IMR-90 (cell line): Measurements from ENCODE around the gene FABP7. TPM values are rescaled to one million over a fixed set of nuclear protein-coding genes. Genes with fewer than 3 reads are reported as not detected.

Experiments
- ATAC-seq: fragments of 200-7000 bp; cut with Tn5 transposase; 2 replicates; pipeline ENCODE4 v1.9.1; 2020; ENCODE audit warnings: low read depth, mild to moderate bottlenecking, moderate library complexity
- BruUV-seq: library from RNA; stranded (reverse); fragments of 400-500 nt; replicated peaks from 2 replicates; lab custom pipeline; 2021; lab: Mats Ljungman, UMichigan
- CTCF ChIA-PET: fragments of 300-600 bp; formaldehyde crosslinking; extraction: SDS; loops from one replicate; lab custom pipeline; 2021; ENCODE audit warnings: antibody characterized with exemption; lab: Yijun Ruan, JAX
- POLR2A ChIA-PET: fragments of 300-600 bp; sonication (Branson Sonifier 250); formaldehyde crosslinking; loops from one replicate; lab custom pipeline; 2022; ENCODE audit warnings: antibody characterized with exemption; ENCODE audit not compliant: unreplicated experiment; lab: Charles Lee
- DNase-seq: peaks from one replicate; pipeline ENCODE4 v3.0.0; 2013
- H2AFZ ChIP-seq: replicated peaks from 2 replicates; pipeline ENCODE3; 2013; ENCODE audit warnings: low read length, mild to moderate bottlenecking; ENCODE audit not compliant: poor library complexity
- H2AK5ac ChIP-seq: 2 replicates; pipeline ENCODE4 v1.6.1; 2013; ENCODE audit warnings: low read depth, low read length, inconsistent platforms
- H2AK9ac ChIP-seq: replicated peaks from 2 replicates; pipeline ENCODE3; 2013; ENCODE audit warnings: mild to moderate bottlenecking, low read depth, low read length, moderate library complexity; ENCODE audit not compliant: poor library complexity
- H2BK120ac ChIP-seq: 2 replicates; pipeline ENCODE4 v1.6.1; 2013; ENCODE audit warnings: low read depth, low read length, inconsistent platforms
- H2BK15ac ChIP-seq: 3 replicates; pipeline ENCODE4 v1.6.1; 2013; ENCODE audit warnings: low read depth, low read length, inconsistent platforms
- H2BK20ac ChIP-seq: 2 replicates; pipeline ENCODE4 v1.6.1; 2013; ENCODE audit warnings: low read depth, mild to moderate bottlenecking, inconsistent platforms, low read length, moderate library complexity
- H2BK5ac ChIP-seq: 2 replicates; pipeline ENCODE4 v1.6.1; 2013; ENCODE audit warnings: mild to moderate bottlenecking, low read depth, low read length, inconsistent platforms; ENCODE audit not compliant: poor library complexity, severe bottlenecking
- H3K14ac ChIP-seq: replicated peaks from 2 replicates; pipeline ENCODE4 v1.6.1; 2013; ENCODE audit warnings: low read depth, low read length, inconsistent platforms
- H3K18ac ChIP-seq: 2 replicates; pipeline ENCODE4 v1.6.1; 2013; ENCODE audit warnings: low read depth, low read length, control low read depth
- H3K23ac ChIP-seq: 2 replicates; pipeline ENCODE4 v1.6.1; 2013; ENCODE audit warnings: low read depth, low read length, inconsistent platforms
- H3K27ac ChIP-seq: 2 replicates; pipeline ENCODE4 v1.5.1; 2013; ENCODE audit warnings: mild to moderate bottlenecking, control low read depth, low read length; ENCODE audit not compliant: insufficient read depth
- H3K27me3 ChIP-seq: 2 replicates; pipeline ENCODE4 v1.6.1; 2013; ENCODE audit warnings: low read length; ENCODE audit not compliant: control insufficient read depth, insufficient read depth
- H3K36me3 ChIP-seq: 2 replicates; pipeline ENCODE4 v1.6.1; 2013; ENCODE audit warnings: low read length, mixed read lengths; ENCODE audit not compliant: control insufficient read depth, insufficient read depth
- H3K4ac ChIP-seq: 2 replicates; pipeline ENCODE4 v1.6.1; 2013; ENCODE audit warnings: low read depth, low read length, inconsistent platforms
- H3K4me1 ChIP-seq: 2 replicates; pipeline ENCODE4 v1.6.1; 2013; ENCODE audit warnings: low read length, mixed read lengths; ENCODE audit not compliant: control insufficient read depth, insufficient read depth
- H3K4me2 ChIP-seq: 2 replicates; pipeline ENCODE4 v1.6.1; 2013; ENCODE audit warnings: low read depth, mild to moderate bottlenecking, control low read depth, low read length, moderate library complexity
- H3K4me3 ChIP-seq: 2 replicates; pipeline ENCODE4 v1.5.1; 2013; ENCODE audit warnings: low read depth, mild to moderate bottlenecking, control low read depth, low read length, moderate library complexity; ENCODE audit not compliant: insufficient read depth
- H3K56ac ChIP-seq: 2 replicates; pipeline ENCODE4 v1.6.1; 2013; ENCODE audit warnings: low read length, inconsistent platforms; ENCODE audit not compliant: insufficient read depth; ENCODE audit errors: extremely low read depth
- H3K79me1 ChIP-seq, 2 experiments: 2 replicates each; pipeline ENCODE4 v1.6.1; 2013; ENCODE audit warnings: low read length in 2 of 2, inconsistent platforms in 1 of 2, low read depth in 1 of 2
- H3K9ac ChIP-seq: 2 replicates; pipeline ENCODE4 v1.6.1; 2013; ENCODE audit warnings: low read depth, low read length, control low read depth
- H3K9me1 ChIP-seq: 2 replicates; pipeline ENCODE4 v1.6.1; 2013; ENCODE audit warnings: low read length, inconsistent platforms; ENCODE audit not compliant: insufficient read depth
- H3K9me3 ChIP-seq: 2 replicates; pipeline ENCODE4 v1.6.1; 2013; ENCODE audit warnings: low read length; ENCODE audit not compliant: control insufficient read depth, insufficient read depth
- H4K20me1 ChIP-seq: 2 replicates; pipeline ENCODE4 v1.6.1; 2013; ENCODE audit warnings: low read length, inconsistent platforms; ENCODE audit not compliant: insufficient read depth
- H4K5ac ChIP-seq: 2 replicates; pipeline ENCODE4 v1.6.1; 2013; ENCODE audit warnings: mild to moderate bottlenecking, low read depth, low read length, control low read depth
- H4K8ac ChIP-seq, 2 experiments: 2 replicates each; pipeline ENCODE4 v1.6.1; 2013; ENCODE audit warnings: low read depth in 2 of 2, low read length in 2 of 2, control low read depth in 1 of 2, inconsistent platforms in 1 of 2
- H4K91ac ChIP-seq: 2 replicates; pipeline ENCODE4 v1.6.1; 2013; ENCODE audit warnings: low read depth, low read length, inconsistent platforms; ENCODE audit not compliant: insufficient read depth
- NFE2L2 ChIP-seq: fragments of 150-350 bp; IDR thresholded peaks from 2 replicates; pipeline ENCODE4 v1.6.1; 2016; ENCODE audit warnings: low read depth, mild to moderate bottlenecking, low read length
- POLR2A ChIP-seq: IDR thresholded peaks from 2 replicates; pipeline ENCODE4 v1.6.1; 2012; ENCODE audit warnings: mild to moderate bottlenecking, low read depth, low read length
- SMC3 ChIP-seq: fragments of 150-350 bp; IDR thresholded peaks from 2 replicates; pipeline ENCODE4 v1.6.1; 2016; ENCODE audit warnings: low read depth, mild to moderate bottlenecking, antibody characterized with exemption, low read length, moderate library complexity
- WGBS, 2 experiments: methylation state at CpG; one replicate each; pipeline versions ENCODE4 v1.1.5 to v1.1.7; 2013; ENCODE audit warnings: missing lambda C conversion rate in 2 of 2; ENCODE audit not compliant: insufficient read length in 1 of 2; ENCODE audit errors: extremely low coverage in 2 of 2; 5-methylcytosine and 5-hydroxymethylcytosine counted together
- dilution Hi-C: fragments of 300-500 bp; cut with HindIII; formaldehyde crosslinking; loops from one replicate; pipeline ENCODE4 v1.14.3; 2018; ENCODE audit warnings: low sequenced_read_pairs; ENCODE audit not compliant: unreplicated experiment
- in situ Hi-C: fragments of 300-500 bp; cut with MboI; formaldehyde crosslinking; loops from 3 replicates; pipeline ENCODE4 v1.14.3; 2019; ENCODE audit warnings: low sequenced_read_pairs, inconsistent platforms, mixed read lengths
- intact Hi-C: fragments of 100-400 bp; cut with micrococcal nuclease; formaldehyde crosslinking; loops from 2 replicates; pipeline ENCODE4 v1.10.0; 2022
- polyA plus RNA-seq, 3 experiments: library from polyadenylated mRNA; depleted of rRNA; stranded (reverse); fragments of >200 nt; gene quantifications; 2 replicates each; pipeline ENCODE4 v1.2.3, GENCODE V29; 2012; ENCODE audit warnings: low replicate concordance in 1 of 3
- total RNA-seq: library from RNA; depleted of rRNA; stranded (reverse); fragments of >200 nt; gene quantifications from 2 replicates; pipeline ENCODE4 v1.2.3, GENCODE V29; 2012

The FABP7 gene
- total and polyA plus RNA-seq, 2 of the 4 experiments (the other 2 are of a cell fraction) = not detected

GRCh38 chr6:122735582-122735981, 43.9 kb upstream of the FABP7 start:
- Histone ChIP-seq H2BK120ac (no peak overlapping the region), H3K9ac (no peak overlapping the region), H3K4me3 (no peak overlapping the region), H3K23ac (no peak overlapping the region), H3K4me1 (peaks cover 2% of the 10 kb centered on the region; the same call in 1 of the 2 replicates), H3K79me1 (no peaks in the 10 kb centered on the region), H2BK20ac (no peak overlapping the region), H3K27me3 (peaks cover 9% of the 10 kb centered on the region), H3K4me2 (no peak overlapping the region), H3K14ac (no peak overlapping the region), H3K9me1 (no peaks in the 10 kb centered on the region), H4K5ac (no peak overlapping the region), H4K8ac (no peak overlapping the region), H2AK5ac (no peak overlapping the region), H3K9me3 (no peaks in the 10 kb centered on the region), H2BK15ac (no peak overlapping the region), H3K18ac (no peak overlapping the region), H2BK5ac (no peak overlapping the region), H3K56ac (no peak overlapping the region), H3K36me3 (no peaks in the 10 kb centered on the region), H2AFZ (no peak overlapping the region), H2AK9ac (no peak overlapping the region), H3K27ac (no peak overlapping the region), H3K4ac (no peak overlapping the region), H4K91ac (no peak overlapping the region), H4K20me1 (no peaks in the 10 kb centered on the region)
- ATAC-seq (no peak), DNase-seq (no peak)
- ChIA-PET POLR2A (no interaction called here), CTCF (no interaction called here)
- TF ChIP-seq NFE2L2 (no peak), POLR2A (no peak), SMC3 (no peak)
- intact Hi-C loops (loop anchor here (2.0 to 10.0 kb wide), 2 partner anchors 243 to 679 kb away; no protein-coding TSS in a partner anchor), dilution Hi-C loops (no loop called here), in situ Hi-C loops (loop anchor here (5.0 kb wide), 1 partner anchor 102 kb away; no protein-coding TSS in a partner anchor)
- BruUV-seq = no TSS peak
- no CpG with 5 or more reads among the region's 4 CpGs for WGBS, 2 experiments
